IMR-90 (cell line): ENCODE results near the gene TBXAS1. TPM values are rescaled to one million over a fixed set of nuclear protein-coding genes. Genes with fewer than 3 reads are reported as not detected.

Source experiments
- ATAC-seq: fragments of 200-7000 bp; cut with Tn5 transposase; 2 replicates; pipeline ENCODE4 v1.9.1; 2020; ENCODE audit warnings: low read depth, mild to moderate bottlenecking, moderate library complexity
- BruUV-seq: library from RNA; stranded (reverse); fragments of 400-500 nt; replicated peaks from 2 replicates; lab custom pipeline; 2021; lab: Mats Ljungman, UMichigan
- CTCF ChIA-PET: fragments of 300-600 bp; formaldehyde crosslinking; extraction: SDS; loops from one replicate; lab custom pipeline; 2021; ENCODE audit warnings: antibody characterized with exemption; lab: Yijun Ruan, JAX
- POLR2A ChIA-PET: fragments of 300-600 bp; sonication (Branson Sonifier 250); formaldehyde crosslinking; loops from one replicate; lab custom pipeline; 2022; ENCODE audit warnings: antibody characterized with exemption; ENCODE audit not compliant: unreplicated experiment; lab: Charles Lee
- DNase-seq: peaks from one replicate; pipeline ENCODE4 v3.0.0; 2013
- H2AFZ ChIP-seq: replicated peaks from 2 replicates; pipeline ENCODE3; 2013; ENCODE audit warnings: low read length, mild to moderate bottlenecking; ENCODE audit not compliant: poor library complexity
- H2AK5ac ChIP-seq: 2 replicates; pipeline ENCODE4 v1.6.1; 2013; ENCODE audit warnings: low read depth, low read length, inconsistent platforms
- H2AK9ac ChIP-seq: replicated peaks from 2 replicates; pipeline ENCODE3; 2013; ENCODE audit warnings: mild to moderate bottlenecking, low read depth, low read length, moderate library complexity; ENCODE audit not compliant: poor library complexity
- H2BK120ac ChIP-seq: 2 replicates; pipeline ENCODE4 v1.6.1; 2013; ENCODE audit warnings: low read depth, low read length, inconsistent platforms
- H2BK15ac ChIP-seq: 3 replicates; pipeline ENCODE4 v1.6.1; 2013; ENCODE audit warnings: low read depth, low read length, inconsistent platforms
- H2BK20ac ChIP-seq: 2 replicates; pipeline ENCODE4 v1.6.1; 2013; ENCODE audit warnings: low read depth, mild to moderate bottlenecking, inconsistent platforms, low read length, moderate library complexity
- H2BK5ac ChIP-seq: 2 replicates; pipeline ENCODE4 v1.6.1; 2013; ENCODE audit warnings: mild to moderate bottlenecking, low read depth, low read length, inconsistent platforms; ENCODE audit not compliant: poor library complexity, severe bottlenecking
- H3K14ac ChIP-seq: replicated peaks from 2 replicates; pipeline ENCODE4 v1.6.1; 2013; ENCODE audit warnings: low read depth, low read length, inconsistent platforms
- H3K18ac ChIP-seq: 2 replicates; pipeline ENCODE4 v1.6.1; 2013; ENCODE audit warnings: low read depth, low read length, control low read depth
- H3K23ac ChIP-seq: 2 replicates; pipeline ENCODE4 v1.6.1; 2013; ENCODE audit warnings: low read depth, low read length, inconsistent platforms
- H3K27ac ChIP-seq: 2 replicates; pipeline ENCODE4 v1.5.1; 2013; ENCODE audit warnings: mild to moderate bottlenecking, control low read depth, low read length; ENCODE audit not compliant: insufficient read depth
- H3K27me3 ChIP-seq: 2 replicates; pipeline ENCODE4 v1.6.1; 2013; ENCODE audit warnings: low read length; ENCODE audit not compliant: control insufficient read depth, insufficient read depth
- H3K36me3 ChIP-seq: 2 replicates; pipeline ENCODE4 v1.6.1; 2013; ENCODE audit warnings: low read length, mixed read lengths; ENCODE audit not compliant: control insufficient read depth, insufficient read depth
- H3K4ac ChIP-seq: 2 replicates; pipeline ENCODE4 v1.6.1; 2013; ENCODE audit warnings: low read depth, low read length, inconsistent platforms
- H3K4me1 ChIP-seq: 2 replicates; pipeline ENCODE4 v1.6.1; 2013; ENCODE audit warnings: low read length, mixed read lengths; ENCODE audit not compliant: control insufficient read depth, insufficient read depth
- H3K4me2 ChIP-seq: 2 replicates; pipeline ENCODE4 v1.6.1; 2013; ENCODE audit warnings: low read depth, mild to moderate bottlenecking, control low read depth, low read length, moderate library complexity
- H3K4me3 ChIP-seq: 2 replicates; pipeline ENCODE4 v1.5.1; 2013; ENCODE audit warnings: low read depth, mild to moderate bottlenecking, control low read depth, low read length, moderate library complexity; ENCODE audit not compliant: insufficient read depth
- H3K56ac ChIP-seq: 2 replicates; pipeline ENCODE4 v1.6.1; 2013; ENCODE audit warnings: low read length, inconsistent platforms; ENCODE audit not compliant: insufficient read depth; ENCODE audit errors: extremely low read depth
- H3K79me1 ChIP-seq, 2 experiments: 2 replicates each; pipeline ENCODE4 v1.6.1; 2013; ENCODE audit warnings: low read length in 2 of 2, inconsistent platforms in 1 of 2, low read depth in 1 of 2
- H3K9ac ChIP-seq: 2 replicates; pipeline ENCODE4 v1.6.1; 2013; ENCODE audit warnings: low read depth, low read length, control low read depth
- H3K9me1 ChIP-seq: 2 replicates; pipeline ENCODE4 v1.6.1; 2013; ENCODE audit warnings: low read length, inconsistent platforms; ENCODE audit not compliant: insufficient read depth
- H3K9me3 ChIP-seq: 2 replicates; pipeline ENCODE4 v1.6.1; 2013; ENCODE audit warnings: low read length; ENCODE audit not compliant: control insufficient read depth, insufficient read depth
- H4K20me1 ChIP-seq: 2 replicates; pipeline ENCODE4 v1.6.1; 2013; ENCODE audit warnings: low read length, inconsistent platforms; ENCODE audit not compliant: insufficient read depth
- H4K5ac ChIP-seq: 2 replicates; pipeline ENCODE4 v1.6.1; 2013; ENCODE audit warnings: mild to moderate bottlenecking, low read depth, low read length, control low read depth
- H4K8ac ChIP-seq, 2 experiments: 2 replicates each; pipeline ENCODE4 v1.6.1; 2013; ENCODE audit warnings: low read depth in 2 of 2, low read length in 2 of 2, control low read depth in 1 of 2, inconsistent platforms in 1 of 2
- H4K91ac ChIP-seq: 2 replicates; pipeline ENCODE4 v1.6.1; 2013; ENCODE audit warnings: low read depth, low read length, inconsistent platforms; ENCODE audit not compliant: insufficient read depth
- BHLHE40 ChIP-seq: fragments of 150-350 bp; IDR thresholded peaks from 2 replicates; pipeline ENCODE4 v1.6.1; 2016; ENCODE audit warnings: mild to moderate bottlenecking, low read depth, low read length
- CEBPB ChIP-seq: IDR thresholded peaks from 2 replicates; pipeline ENCODE4 v1.6.1; 2012; ENCODE audit warnings: low read depth, low read length, improper control_type of control experiment
- FOS ChIP-seq: fragments of 150-350 bp; IDR thresholded peaks from 2 replicates; pipeline ENCODE4 v1.6.1; 2016; ENCODE audit warnings: low read depth, low read length
- WGBS, 2 experiments: methylation state at CpG; one replicate each; pipeline versions ENCODE4 v1.1.5 to v1.1.7; 2013; ENCODE audit warnings: missing lambda C conversion rate in 2 of 2; ENCODE audit not compliant: insufficient read length in 1 of 2; ENCODE audit errors: extremely low coverage in 2 of 2; 5-methylcytosine and 5-hydroxymethylcytosine counted together
- dilution Hi-C: fragments of 300-500 bp; cut with HindIII; formaldehyde crosslinking; loops from one replicate; pipeline ENCODE4 v1.14.3; 2018; ENCODE audit warnings: low sequenced_read_pairs; ENCODE audit not compliant: unreplicated experiment
- in situ Hi-C: fragments of 300-500 bp; cut with MboI; formaldehyde crosslinking; loops from 3 replicates; pipeline ENCODE4 v1.14.3; 2019; ENCODE audit warnings: low sequenced_read_pairs, inconsistent platforms, mixed read lengths
- intact Hi-C: fragments of 100-400 bp; cut with micrococcal nuclease; formaldehyde crosslinking; loops from 2 replicates; pipeline ENCODE4 v1.10.0; 2022
- polyA plus RNA-seq, 3 experiments: library from polyadenylated mRNA; depleted of rRNA; stranded (reverse); fragments of >200 nt; gene quantifications; 2 replicates each; pipeline ENCODE4 v1.2.3, GENCODE V29; 2012; ENCODE audit warnings: low replicate concordance in 1 of 3
- total RNA-seq: library from RNA; depleted of rRNA; stranded (reverse); fragments of >200 nt; gene quantifications from 2 replicates; pipeline ENCODE4 v1.2.3, GENCODE V29; 2012
- TF ChIP-seq, protein P1 (sequence below): fragments of 150-350 bp; IDR thresholded peaks from 2 replicates; pipeline ENCODE4 v1.6.1; 2017; ENCODE audit warnings: mild to moderate bottlenecking, antibody characterized with exemption, low read length, low read depth

The TBXAS1 gene
- total and polyA plus RNA-seq, 2 of the 4 experiments (the other 2 are of a cell fraction) = 5.9 to 10.8 TPM

DNA sequence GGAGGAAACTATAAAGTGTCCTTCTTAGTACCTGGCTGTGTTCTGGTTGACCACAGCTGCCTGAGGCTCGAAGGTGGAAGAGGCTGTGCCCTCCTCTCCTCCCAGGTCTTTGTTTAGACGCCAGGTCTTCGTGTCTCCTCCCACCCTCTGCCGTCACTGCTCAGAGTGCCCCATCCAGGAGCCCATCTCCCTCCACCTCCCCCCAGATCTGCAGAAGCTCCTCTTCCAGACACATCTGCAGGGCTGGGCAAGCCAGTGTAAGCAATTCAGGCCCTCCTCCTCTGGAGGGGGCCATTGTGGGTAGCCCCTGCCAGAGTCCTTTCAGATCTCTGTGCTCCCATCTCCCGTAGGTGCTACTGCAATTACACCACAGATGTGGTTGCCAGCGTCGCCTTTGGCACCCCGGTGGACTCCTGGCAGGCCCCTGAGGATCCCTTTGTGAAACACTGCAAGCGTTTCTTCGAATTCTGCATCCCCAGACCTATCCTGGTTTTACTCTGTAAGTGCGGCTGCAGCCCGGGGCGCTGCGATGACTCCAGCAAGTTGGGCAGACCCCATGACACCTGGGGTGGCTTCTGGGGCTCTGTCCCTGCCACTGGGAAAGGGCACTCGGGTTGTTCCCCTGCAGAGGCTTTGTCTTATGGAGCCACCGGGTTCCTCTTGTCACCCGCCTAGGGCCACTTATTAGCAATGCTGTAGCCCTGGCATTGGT is 126.2 kb downstream of the TBXAS1 start:
- WGBS, 2 experiments = 88% methylated on average over 16 of the region's 17 CpGs; no CpG with 5 or more reads in 1 of the 2 experiments
- TF ChIP-seq BHLHE40 = no peak
- TF ChIP-seq CEBPB = no peak
- no peak for TF ChIP-seq FOS
- TF ChIP-seq, protein P1, sequence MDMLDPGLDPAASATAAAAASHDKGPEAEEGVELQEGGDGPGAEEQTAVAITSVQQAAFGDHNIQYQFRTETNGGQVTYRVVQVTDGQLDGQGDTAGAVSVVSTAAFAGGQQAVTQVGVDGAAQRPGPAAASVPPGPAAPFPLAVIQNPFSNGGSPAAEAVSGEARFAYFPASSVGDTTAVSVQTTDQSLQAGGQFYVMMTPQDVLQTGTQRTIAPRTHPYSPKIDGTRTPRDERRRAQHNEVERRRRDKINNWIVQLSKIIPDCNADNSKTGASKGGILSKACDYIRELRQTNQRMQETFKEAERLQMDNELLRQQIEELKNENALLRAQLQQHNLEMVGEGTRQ = no peak

More for the DNA sequence above, 126.2 kb downstream of the TBXAS1 start:
- H3K18ac ChIP-seq = peak overlapping the region; percentile 3; the same call in 1 of the 2 replicates
- H3K9me1 ChIP-seq = peaks cover 12% of the 10 kb centered on the region
- no peak for ATAC-seq
- no peak overlapping the region for H4K8ac ChIP-seq
- no peak overlapping the region for H2BK15ac ChIP-seq
- H3K36me3 ChIP-seq = peaks cover 5% of the 10 kb centered on the region; the same call in 1 of the 2 replicates
- H3K23ac ChIP-seq = no peak overlapping the region
- H3K9ac ChIP-seq = no peak overlapping the region; the same call in 1 of the 2 replicates
- H4K20me1 ChIP-seq = peaks cover 10% of the 10 kb centered on the region
- no peak overlapping the region for H3K4me3 ChIP-seq
- H2AFZ ChIP-seq = no peak overlapping the region
- dilution Hi-C loops (no loop called here), in situ Hi-C loops (no loop called here), intact Hi-C loops (no loop called here)
- H3K27me3 ChIP-seq = peaks cover 2% of the 10 kb centered on the region; the same call in 1 of the 2 replicates
- no peak overlapping the region; the same call in 1 of the 2 replicates for H2BK120ac ChIP-seq
- H3K4me2 ChIP-seq = no peak overlapping the region
- H2BK5ac ChIP-seq = no peak overlapping the region
- H2AK5ac ChIP-seq = no peak overlapping the region; the same call in 1 of the 2 replicates
- H3K79me1 ChIP-seq = no peaks in the 10 kb centered on the region
- H3K14ac ChIP-seq = no peak overlapping the region
- peak overlapping the region; percentile 57; the same call in 1 of the 2 replicates for H2BK20ac ChIP-seq
- BruUV-seq = no TSS peak
- no peak overlapping the region for H3K56ac ChIP-seq
- no peak for DNase-seq
- H3K4me1 ChIP-seq = peaks cover 19% of the 10 kb centered on the region
- peak overlapping the region; percentile 2; the same call in 1 of the 2 replicates for H4K5ac ChIP-seq
- H3K9me3 ChIP-seq = no peaks in the 10 kb centered on the region
- H3K27ac ChIP-seq = peak overlapping the region; percentile 35; the same call in 1 of the 2 replicates
- CTCF ChIA-PET = interaction anchor here (0.6 kb wide), 1 partner anchor 77 kb away, joined by 4 read pairs; no protein-coding TSS in a partner anchor
- H2AK9ac ChIP-seq = no peak overlapping the region
- no peak overlapping the region for H4K91ac ChIP-seq
- POLR2A ChIA-PET = no interaction called here
- H3K4ac ChIP-seq = no peak overlapping the region; the same call in 1 of the 2 replicates
